Liver (tissue), 9 donors: ENCODE data around the gene TNS1. TPM values are rescaled to one million over a fixed set of nuclear protein-coding genes. Genes with fewer than 3 reads are reported as not detected.

Source experiments
- DNase-seq: peaks from one replicate; pipeline ENCODE4 v3.0.0-alpha.2; 2017; ENCODE audit warnings: low spot score
- H3K27ac ChIP-seq, 2 donors: one replicate each; pipeline ENCODE4 v1.7.0; 2013; ENCODE audit warnings: inconsistent platforms in 2 of 2, low read length in 2 of 2, control low read depth in 1 of 2, low read depth in 1 of 2, mild to moderate bottlenecking in 1 of 2
- H3K27me3 ChIP-seq, 4 donors: one replicate each; pipeline versions ENCODE4 v1.6.1 to v1.7.0; 2013; ENCODE audit warnings: low read length in 3 of 4, inconsistent platforms in 1 of 4, mild to moderate bottlenecking in 1 of 4, moderate library complexity in 1 of 4; ENCODE audit not compliant: control insufficient read depth in 4 of 4, insufficient read depth in 4 of 4
- H3K36me3 ChIP-seq, 4 donors: one replicate each; pipeline versions ENCODE4 v1.6.1 to v1.7.0; 2013; ENCODE audit warnings: low read length in 3 of 4, mild to moderate bottlenecking in 3 of 4, low read depth in 1 of 4, moderate library complexity in 1 of 4; ENCODE audit not compliant: control insufficient read depth in 4 of 4, insufficient read depth in 3 of 4
- H3K4me1 ChIP-seq, 4 donors: one replicate each; pipeline versions ENCODE4 v1.6.1 to v1.7.0; 2013; ENCODE audit warnings: low read length in 3 of 4, mild to moderate bottlenecking in 3 of 4, moderate library complexity in 1 of 4; ENCODE audit not compliant: control insufficient read depth in 4 of 4, insufficient read depth in 4 of 4
- H3K4me3 ChIP-seq, 3 donors: one replicate each; pipeline versions ENCODE4 v1.6.1 to v1.7.0; 2013; ENCODE audit warnings: low read length in 3 of 3, control low read depth in 1 of 3, low read depth in 1 of 3, mild to moderate bottlenecking in 1 of 3
- H3K9ac ChIP-seq, 2 donors: one replicate each; pipeline ENCODE4 v1.7.0; 2013; ENCODE audit warnings: low read length in 2 of 2, mild to moderate bottlenecking in 2 of 2, moderate library complexity in 2 of 2, control low read depth in 1 of 2, low read depth in 1 of 2
- H3K9me3 ChIP-seq, 4 donors: one replicate each; pipeline versions ENCODE4 v1.6.1 to v1.7.0; 2013; ENCODE audit warnings: low read length in 3 of 4; ENCODE audit not compliant: control insufficient read depth in 4 of 4
- EGR1 ChIP-seq, 2 donors: IDR thresholded peaks; 2 replicates each; pipeline ENCODE4 v1.6.1; 2016 to 2018; ENCODE audit warnings: antibody characterized with exemption in 2 of 2, low read depth in 2 of 2
- FOXA1 ChIP-seq: IDR thresholded peaks from 2 replicates; pipeline ENCODE4 v1.6.1; 2016; ENCODE audit warnings: antibody characterized with exemption
- FOXA2 ChIP-seq: IDR thresholded peaks from 2 replicates; pipeline ENCODE4 v1.6.1; 2016; ENCODE audit warnings: antibody characterized with exemption
- GABPA ChIP-seq, 2 donors: IDR thresholded peaks in 1 of 2; conservative IDR thresholded peaks in 1 of 2; 2 replicates each; pipeline ENCODE4 v1.6.1; 2016; ENCODE audit warnings: antibody characterized with exemption in 2 of 2, mild to moderate bottlenecking in 1 of 2, moderate library complexity in 1 of 2
- HNF4A ChIP-seq, 2 donors: conservative IDR thresholded peaks; 2 replicates each; pipeline ENCODE4 v1.6.1; 2016; ENCODE audit warnings: antibody characterized with exemption in 2 of 2, mild to moderate bottlenecking in 2 of 2
- HNF4G ChIP-seq: IDR thresholded peaks from 2 replicates; pipeline ENCODE4 v1.6.1; 2016; ENCODE audit warnings: antibody characterized with exemption
- JUND ChIP-seq, 2 donors: IDR thresholded peaks; 2 replicates each; pipeline ENCODE4 v1.6.1; 2016; ENCODE audit warnings: antibody characterized with exemption in 2 of 2
- MAX ChIP-seq: IDR thresholded peaks from 2 replicates; pipeline ENCODE4 v1.6.1; 2016; ENCODE audit warnings: antibody characterized with exemption
- NR2F2 ChIP-seq: IDR thresholded peaks from 2 replicates; pipeline ENCODE4 v1.6.1; 2016; ENCODE audit warnings: antibody characterized with exemption
- RAD21 ChIP-seq, 2 donors: IDR thresholded peaks; 2 replicates each; pipeline ENCODE4 v1.6.1; 2016; ENCODE audit warnings: antibody characterized with exemption in 2 of 2, mild to moderate bottlenecking in 2 of 2
- RXRA ChIP-seq, 2 donors: IDR thresholded peaks; 2 replicates each; pipeline ENCODE4 v1.6.1; 2017 to 2018; ENCODE audit warnings: antibody characterized with exemption in 2 of 2, mild to moderate bottlenecking in 1 of 2
- TAF1 ChIP-seq: conservative IDR thresholded peaks from 2 replicates; pipeline ENCODE4 v1.6.1; 2016; ENCODE audit warnings: antibody characterized with exemption, mild to moderate bottlenecking
- YY1 ChIP-seq: IDR thresholded peaks from 2 replicates; pipeline ENCODE4 v1.6.1; 2016; ENCODE audit warnings: antibody characterized with exemption, mild to moderate bottlenecking
- WGBS: extraction: QIAGEN DNeasy Blood & Tissue Kit; methylation state at CpG from one replicate; pipeline ENCODE4 v1.1.7; 2013; 5-methylcytosine and 5-hydroxymethylcytosine counted together
- polyA plus RNA-seq, 2 donors: library from polyadenylated mRNA; stranded (reverse) in 1 of 2; unstranded in 1 of 2; fragments of 200-250 nt in 1 of 2; fragments of >200 nt in 1 of 2; fragmentation: Nextera tagmentation in 1 of 2; extraction: Ambion mirVana in 1 of 2; gene quantifications; one replicate each; pipeline versions ENCODE4 v1.2.1 to v1.2.3, GENCODE V29; 2013 to 2015
- total RNA-seq, 2 donors: library from RNA; depleted of rRNA; stranded (reverse); fragments of >200 nt; gene quantifications; one replicate each; pipeline ENCODE4 v1.2.3, GENCODE V29; 2014
- TF ChIP-seq, protein P1 (sequence below): IDR thresholded peaks from 2 replicates; pipeline ENCODE4 v1.6.1; 2016; ENCODE audit warnings: antibody characterized with exemption, mild to moderate bottlenecking
- TF ChIP-seq, protein P2 (sequence below): IDR thresholded peaks from 2 replicates; pipeline ENCODE4 v1.6.1; 2016; ENCODE audit warnings: antibody characterized with exemption
- TF ChIP-seq, protein P3 (sequence below): fragments of 150-350 bp; IDR thresholded peaks from 2 replicates; pipeline ENCODE4 v1.5.1; 2017; ENCODE audit warnings: improper control_type of control experiment, low read depth, low read length; ENCODE audit not compliant: missing input control
- TF ChIP-seq, protein P4 (sequence below): IDR thresholded peaks from 2 replicates; pipeline ENCODE4 v1.6.1; 2016; ENCODE audit warnings: antibody characterized with exemption
- donor health status: healthy.
- donor health status: healthy.
- donor health status: healthy.
- donor health status: healthy.
- donor health status: healthy.

Gene TNS1
- total and polyA plus RNA-seq, 4 donors, result 16.3 to 128 (median 57.3) TPM

- TF ChIP-seq FOXA2 (no peak), HNF4A (conservative IDR thresholded peaks at IDR 0.05) (no peak), GABPA (IDR thresholded peaks at IDR 0.05 in 1 of 2, conservative IDR thresholded peaks at IDR 0.05 in 1 of 2) (no peak), YY1 (no peak), TAF1 (no peak), HNF4G (no peak), JUND (IDR thresholded peaks at IDR 0.05) (no peak), FOXA1 (no peak), RAD21 (IDR thresholded peaks at IDR 0.05) (no peak), MAX (no peak), EGR1 (IDR thresholded peaks at IDR 0.05; ENCODE audit: low read depth in 2 of 2) (no peak)
- TF ChIP-seq, protein P1, sequence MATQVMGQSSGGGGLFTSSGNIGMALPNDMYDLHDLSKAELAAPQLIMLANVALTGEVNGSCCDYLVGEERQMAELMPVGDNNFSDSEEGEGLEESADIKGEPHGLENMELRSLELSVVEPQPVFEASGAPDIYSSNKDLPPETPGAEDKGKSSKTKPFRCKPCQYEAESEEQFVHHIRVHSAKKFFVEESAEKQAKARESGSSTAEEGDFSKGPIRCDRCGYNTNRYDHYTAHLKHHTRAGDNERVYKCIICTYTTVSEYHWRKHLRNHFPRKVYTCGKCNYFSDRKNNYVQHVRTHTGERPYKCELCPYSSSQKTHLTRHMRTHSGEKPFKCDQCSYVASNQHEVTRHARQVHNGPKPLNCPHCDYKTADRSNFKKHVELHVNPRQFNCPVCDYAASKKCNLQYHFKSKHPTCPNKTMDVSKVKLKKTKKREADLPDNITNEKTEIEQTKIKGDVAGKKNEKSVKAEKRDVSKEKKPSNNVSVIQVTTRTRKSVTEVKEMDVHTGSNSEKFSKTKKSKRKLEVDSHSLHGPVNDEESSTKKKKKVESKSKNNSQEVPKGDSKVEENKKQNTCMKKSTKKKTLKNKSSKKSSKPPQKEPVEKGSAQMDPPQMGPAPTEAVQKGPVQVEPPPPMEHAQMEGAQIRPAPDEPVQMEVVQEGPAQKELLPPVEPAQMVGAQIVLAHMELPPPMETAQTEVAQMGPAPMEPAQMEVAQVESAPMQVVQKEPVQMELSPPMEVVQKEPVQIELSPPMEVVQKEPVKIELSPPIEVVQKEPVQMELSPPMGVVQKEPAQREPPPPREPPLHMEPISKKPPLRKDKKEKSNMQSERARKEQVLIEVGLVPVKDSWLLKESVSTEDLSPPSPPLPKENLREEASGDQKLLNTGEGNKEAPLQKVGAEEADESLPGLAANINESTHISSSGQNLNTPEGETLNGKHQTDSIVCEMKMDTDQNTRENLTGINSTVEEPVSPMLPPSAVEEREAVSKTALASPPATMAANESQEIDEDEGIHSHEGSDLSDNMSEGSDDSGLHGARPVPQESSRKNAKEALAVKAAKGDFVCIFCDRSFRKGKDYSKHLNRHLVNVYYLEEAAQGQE, result no peak
- TF ChIP-seq, protein P2, sequence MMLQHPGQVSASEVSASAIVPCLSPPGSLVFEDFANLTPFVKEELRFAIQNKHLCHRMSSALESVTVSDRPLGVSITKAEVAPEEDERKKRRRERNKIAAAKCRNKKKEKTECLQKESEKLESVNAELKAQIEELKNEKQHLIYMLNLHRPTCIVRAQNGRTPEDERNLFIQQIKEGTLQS, result no peak
- TF ChIP-seq, protein P3, sequence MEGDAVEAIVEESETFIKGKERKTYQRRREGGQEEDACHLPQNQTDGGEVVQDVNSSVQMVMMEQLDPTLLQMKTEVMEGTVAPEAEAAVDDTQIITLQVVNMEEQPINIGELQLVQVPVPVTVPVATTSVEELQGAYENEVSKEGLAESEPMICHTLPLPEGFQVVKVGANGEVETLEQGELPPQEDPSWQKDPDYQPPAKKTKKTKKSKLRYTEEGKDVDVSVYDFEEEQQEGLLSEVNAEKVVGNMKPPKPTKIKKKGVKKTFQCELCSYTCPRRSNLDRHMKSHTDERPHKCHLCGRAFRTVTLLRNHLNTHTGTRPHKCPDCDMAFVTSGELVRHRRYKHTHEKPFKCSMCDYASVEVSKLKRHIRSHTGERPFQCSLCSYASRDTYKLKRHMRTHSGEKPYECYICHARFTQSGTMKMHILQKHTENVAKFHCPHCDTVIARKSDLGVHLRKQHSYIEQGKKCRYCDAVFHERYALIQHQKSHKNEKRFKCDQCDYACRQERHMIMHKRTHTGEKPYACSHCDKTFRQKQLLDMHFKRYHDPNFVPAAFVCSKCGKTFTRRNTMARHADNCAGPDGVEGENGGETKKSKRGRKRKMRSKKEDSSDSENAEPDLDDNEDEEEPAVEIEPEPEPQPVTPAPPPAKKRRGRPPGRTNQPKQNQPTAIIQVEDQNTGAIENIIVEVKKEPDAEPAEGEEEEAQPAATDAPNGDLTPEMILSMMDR, result no peak
- peaks cover 10 to 56% (median 35%) of the 10 kb centered on the region in 4 donors for H3K36me3 ChIP-seq
- DNase-seq, result no peak
- H3K27me3 ChIP-seq, result no peaks in the 10 kb centered on the region
- H3K9me3 ChIP-seq, result peaks cover 0 to 5% (median 0%) of the 10 kb centered on the region in 4 donors
- WGBS, result 96% methylated on average over 27 of the region's 27 CpGs
- no peak overlapping the region for H3K4me3 ChIP-seq
- H3K4me1 ChIP-seq, result peaks cover 0 to 3% (median 0%) of the 10 kb centered on the region in 4 donors
- H3K9ac ChIP-seq, result no peak overlapping the region
- H3K27ac ChIP-seq, result no peak overlapping the region
Observed at GRCh38 chr2:217848351-217848957, 154.3 kb downstream of the TNS1 start.

DNA sequence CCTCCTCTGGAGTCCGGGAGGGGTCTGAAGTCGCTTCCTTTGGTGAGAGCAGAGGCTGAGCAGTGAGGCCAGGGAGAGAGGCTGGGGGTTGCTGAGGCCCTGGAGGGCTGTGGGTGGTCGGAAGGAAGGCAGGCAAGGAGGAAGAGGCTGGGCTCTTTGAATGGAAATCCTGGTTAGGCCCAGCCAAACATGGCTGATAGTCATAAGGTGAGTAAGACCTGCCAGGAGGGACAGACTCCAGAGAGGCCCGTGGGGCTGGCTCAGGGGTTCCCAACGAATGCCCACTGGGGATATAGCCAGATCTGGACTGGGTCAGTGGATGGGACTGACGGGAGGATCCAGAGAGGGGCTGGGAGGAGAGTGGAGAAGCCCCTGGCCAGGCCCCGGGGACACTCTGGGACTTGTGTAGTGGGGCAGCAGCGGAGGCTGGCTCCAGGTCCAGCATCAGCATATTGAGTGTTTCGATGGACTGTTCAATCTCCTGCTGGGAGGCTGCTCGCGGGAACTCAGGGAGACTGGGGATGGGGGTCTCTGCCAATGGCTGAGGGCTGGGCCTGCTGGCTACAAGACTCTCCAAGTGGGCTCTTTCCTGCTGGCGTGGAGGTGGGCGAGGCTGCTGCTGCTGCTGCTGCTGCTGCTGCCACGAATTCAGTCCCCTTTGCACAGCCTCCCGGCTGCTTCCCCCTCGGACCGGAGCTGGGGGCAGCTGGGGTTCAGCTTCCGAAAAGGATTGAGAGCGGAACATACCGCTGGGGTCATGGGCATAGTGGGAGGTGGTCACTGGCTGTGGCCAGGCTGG is 155.0 kb downstream of the TNS1 start:
- Histone ChIP-seq H3K9ac (no peak overlapping the region), H3K27ac (no peak overlapping the region), H3K27me3 (no peaks in the 10 kb centered on the region), H3K9me3 (peaks cover 0 to 5% (median 0%) of the 10 kb centered on the region in 4 donors), H3K4me1 (peaks cover 0 to 3% (median 0%) of the 10 kb centered on the region in 4 donors), H3K36me3 (peaks cover 10 to 56% (median 36%) of the 10 kb centered on the region in 4 donors), H3K4me3 (no peak overlapping the region)
- no peak for DNase-seq
- 90% methylated on average over 20 of the region's 20 CpGs for WGBS
- TF ChIP-seq HNF4G, result no peak
- no peak for TF ChIP-seq JUND (IDR thresholded peaks at IDR 0.05)
- TF ChIP-seq GABPA (IDR thresholded peaks at IDR 0.05 in 1 of 2, conservative IDR thresholded peaks at IDR 0.05 in 1 of 2), result no peak
- no peak for TF ChIP-seq FOXA1
- TF ChIP-seq, protein P1, result no peak
- TF ChIP-seq TAF1, result no peak
- TF ChIP-seq, protein P4, sequence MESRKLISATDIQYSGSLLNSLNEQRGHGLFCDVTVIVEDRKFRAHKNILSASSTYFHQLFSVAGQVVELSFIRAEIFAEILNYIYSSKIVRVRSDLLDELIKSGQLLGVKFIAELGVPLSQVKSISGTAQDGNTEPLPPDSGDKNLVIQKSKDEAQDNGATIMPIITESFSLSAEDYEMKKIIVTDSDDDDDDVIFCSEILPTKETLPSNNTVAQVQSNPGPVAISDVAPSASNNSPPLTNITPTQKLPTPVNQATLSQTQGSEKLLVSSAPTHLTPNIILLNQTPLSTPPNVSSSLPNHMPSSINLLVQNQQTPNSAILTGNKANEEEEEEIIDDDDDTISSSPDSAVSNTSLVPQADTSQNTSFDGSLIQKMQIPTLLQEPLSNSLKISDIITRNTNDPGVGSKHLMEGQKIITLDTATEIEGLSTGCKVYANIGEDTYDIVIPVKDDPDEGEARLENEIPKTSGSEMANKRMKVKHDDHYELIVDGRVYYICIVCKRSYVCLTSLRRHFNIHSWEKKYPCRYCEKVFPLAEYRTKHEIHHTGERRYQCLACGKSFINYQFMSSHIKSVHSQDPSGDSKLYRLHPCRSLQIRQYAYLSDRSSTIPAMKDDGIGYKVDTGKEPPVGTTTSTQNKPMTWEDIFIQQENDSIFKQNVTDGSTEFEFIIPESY, result no peak
- TF ChIP-seq NR2F2, result no peak
- no peak for TF ChIP-seq RXRA (IDR thresholded peaks at IDR 0.05)
